Endothelial cell of hepatic sinusoid (primary cell): ENCODE measurements around the gene RALGAPA1.
"Not testable (repeated sequence)": the region's sequence is repeated elsewhere in the genome, so short reads cannot be mapped to it uniquely, and the experiment has no call there.

ENCODE experiments used
- in situ Hi-C: cut with HindIII; loops from 2 replicates; pipeline ENCODE4 v1.10.0; 2017; ENCODE audit warnings: low sequenced_read_pairs

Gene RALGAPA1

DNA sequence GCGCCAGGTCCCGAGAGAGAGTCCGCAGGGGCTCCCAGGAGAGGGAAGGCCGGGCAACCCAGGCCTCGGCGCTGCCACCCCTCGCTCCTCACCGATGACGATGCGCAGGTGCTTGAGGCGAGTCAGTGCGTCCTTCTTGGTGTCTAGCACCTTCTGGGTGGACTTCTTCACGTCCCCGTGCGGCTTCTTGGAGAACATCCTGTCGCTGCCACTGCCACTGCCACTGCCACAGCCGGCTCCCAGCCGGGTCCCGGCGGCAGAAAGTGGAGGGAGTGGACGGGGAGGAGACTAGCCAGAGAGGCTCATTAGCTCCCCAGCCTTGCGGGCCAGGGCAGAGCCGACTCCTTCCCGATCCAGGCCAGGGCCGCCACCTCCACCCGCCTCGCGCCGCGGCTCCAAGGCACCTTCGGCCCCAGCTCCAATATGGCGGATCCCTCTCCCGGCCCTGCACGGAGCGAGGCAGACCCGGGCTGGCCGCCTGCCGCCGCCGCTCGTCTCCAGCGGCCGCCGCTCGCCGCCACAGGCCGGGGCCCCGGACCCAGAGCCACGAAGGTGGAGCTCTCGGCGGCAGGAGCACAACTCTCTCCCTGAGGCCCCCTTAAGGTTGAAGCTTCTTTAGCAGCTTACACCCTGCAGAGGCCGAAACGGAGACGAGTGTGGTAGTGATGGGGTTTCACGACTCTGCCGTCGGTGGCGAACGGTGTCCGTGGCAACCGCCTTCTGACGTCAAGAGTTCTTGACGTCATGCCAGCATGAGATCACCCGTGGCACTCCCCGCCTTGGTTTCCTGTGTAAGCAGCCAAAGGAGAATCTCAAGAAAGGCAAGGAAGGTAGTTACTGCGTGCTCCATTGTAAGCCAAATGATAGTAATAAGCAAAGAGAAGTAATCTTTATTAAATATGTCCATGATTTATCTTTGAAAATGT lies at the start of gene RALGAPA1:
RALGAPA1 (minus strand) TSS at position 658 of the 926 bp plus-strand sequence; CDS start at position 198, 460 bp downstream.
- in situ Hi-C loops = not testable (repeated sequence)

DNA sequence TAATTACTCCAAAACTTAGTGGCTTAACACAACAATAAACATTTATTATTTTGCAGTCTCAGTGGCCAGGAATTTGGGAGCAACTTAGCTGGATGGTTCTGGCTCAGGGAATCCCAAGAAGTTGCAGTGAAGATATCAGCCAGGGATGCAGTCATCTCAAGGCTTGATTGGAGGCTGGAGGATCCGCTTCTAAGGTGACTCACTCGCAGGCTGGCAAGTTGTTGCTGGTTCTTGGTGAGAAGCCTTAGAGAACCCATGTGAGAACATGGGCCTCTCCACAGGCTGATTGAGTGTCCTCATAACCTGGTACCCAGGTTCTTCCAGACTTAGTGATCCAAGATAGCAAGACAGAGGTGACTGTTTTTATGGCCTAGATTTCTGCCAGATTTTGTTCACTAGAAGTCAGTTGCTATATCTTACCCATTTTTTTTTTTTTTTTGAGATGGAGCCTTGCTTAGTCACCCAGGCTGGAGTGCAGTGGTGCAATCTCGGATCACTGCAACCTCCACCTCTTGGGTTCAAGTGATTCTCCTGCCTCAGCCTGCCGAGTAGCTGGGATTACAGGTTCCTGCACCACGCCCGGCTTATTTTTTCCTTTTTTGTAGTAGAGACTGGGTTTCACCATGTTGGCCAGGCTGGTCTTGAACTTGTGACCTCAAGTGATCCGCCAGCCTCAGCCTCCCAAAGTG lies 49.6 kb upstream of the RALGAPA1 start:
- in situ Hi-C loops = no loop called here

DNA sequence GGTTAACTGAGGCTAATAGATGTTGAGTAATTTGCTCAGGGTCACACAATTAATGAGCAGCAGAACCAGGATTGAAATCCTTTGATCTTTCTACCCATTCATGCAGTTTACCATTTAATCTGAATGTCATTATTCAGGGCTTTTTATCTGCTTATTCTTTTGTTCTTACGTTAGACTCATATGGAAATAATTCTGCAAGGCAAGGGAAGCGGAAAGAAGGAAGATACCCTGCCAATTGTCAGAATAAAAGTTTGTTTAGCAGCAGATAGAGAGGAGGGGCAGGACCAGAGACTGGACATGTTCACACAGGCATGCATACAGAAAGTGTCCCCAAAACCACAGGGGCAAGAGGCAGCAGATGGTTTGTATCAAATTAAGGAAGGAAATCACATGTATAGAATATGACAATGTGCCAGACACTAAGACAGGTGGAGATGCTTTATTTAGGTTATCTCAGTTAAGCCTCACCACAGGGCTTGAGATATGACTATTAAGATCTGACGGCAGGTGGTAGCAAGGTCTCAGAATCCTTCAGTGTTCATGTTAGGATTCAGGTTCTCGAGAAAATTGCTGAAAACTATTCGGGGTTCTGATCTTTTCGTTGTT lies 46.9 kb upstream of the RALGAPA1 start:
- in situ Hi-C loops = no loop called here

- in situ Hi-C loops = no loop called here
Observed at GRCh38 chr14:35854696-35855270, 45.7 kb upstream of the RALGAPA1 start.

DNA sequence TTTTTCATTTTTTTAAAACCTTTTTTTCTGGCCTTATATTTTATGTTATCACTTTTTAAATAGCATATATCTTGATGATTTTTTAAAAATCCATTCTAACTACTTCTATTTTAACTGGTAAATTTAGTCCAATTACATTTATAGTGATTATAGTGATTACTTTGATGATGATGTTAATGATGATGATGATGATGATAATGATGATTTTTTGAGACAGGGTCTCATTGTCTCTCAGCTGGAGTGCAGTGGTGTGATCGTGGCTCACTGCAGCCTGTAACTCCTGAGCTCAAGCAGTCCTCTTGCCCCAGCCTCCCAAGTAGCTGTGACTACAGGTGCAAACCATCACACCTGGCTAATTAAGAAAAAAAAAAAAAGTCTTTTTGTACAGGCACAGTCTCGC lies 44.1 kb upstream of the RALGAPA1 start:
- in situ Hi-C loops = no loop called here

GRCh38 chr14:35851823-35852222 lies 42.7 kb upstream of the RALGAPA1 start:
- in situ Hi-C loops = no loop called here

- in situ Hi-C loops = no loop called here
Observed at GRCh38 chr14:35849122-35849521, 40.0 kb upstream of the RALGAPA1 start.

DNA sequence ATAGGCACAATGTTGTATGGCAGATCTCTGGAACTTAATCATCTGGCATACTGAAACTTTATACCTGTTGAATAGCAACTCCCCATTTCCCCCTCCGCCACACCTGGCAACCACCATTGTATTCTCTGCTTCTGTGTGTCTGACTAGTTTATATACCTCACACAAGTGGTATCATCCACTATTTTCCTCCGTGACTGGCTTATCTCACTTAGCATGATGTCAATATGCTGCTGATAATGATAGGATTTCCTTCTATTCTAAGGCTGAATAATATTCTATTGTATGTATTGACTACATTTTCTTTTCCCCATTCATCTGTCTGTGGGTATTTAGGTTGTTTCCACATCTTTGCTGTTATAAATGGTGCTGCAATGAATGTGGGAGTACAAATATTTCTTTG lies 38.5 kb upstream of the RALGAPA1 start:
- in situ Hi-C loops = no loop called here

DNA sequence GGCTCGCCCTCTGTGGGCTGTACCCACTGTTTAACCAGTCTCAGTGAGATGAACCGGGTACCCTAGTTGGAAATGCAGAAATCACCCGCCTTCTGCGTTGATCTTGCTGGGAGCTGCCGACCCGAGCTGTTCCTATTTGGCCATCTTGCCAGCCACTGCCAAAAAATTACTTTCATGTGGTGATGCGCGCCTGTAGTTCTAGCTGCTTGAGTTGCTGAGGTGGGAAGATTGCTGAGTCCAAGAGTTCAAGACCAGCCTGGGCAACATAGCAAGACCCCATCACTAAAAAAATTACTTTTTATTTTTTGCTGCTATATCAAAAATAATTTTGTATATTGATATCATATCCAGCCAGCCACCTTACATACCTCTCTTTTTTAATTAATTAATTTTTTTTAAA lies 35.4 kb upstream of the RALGAPA1 start:
- in situ Hi-C loops = no loop called here

DNA sequence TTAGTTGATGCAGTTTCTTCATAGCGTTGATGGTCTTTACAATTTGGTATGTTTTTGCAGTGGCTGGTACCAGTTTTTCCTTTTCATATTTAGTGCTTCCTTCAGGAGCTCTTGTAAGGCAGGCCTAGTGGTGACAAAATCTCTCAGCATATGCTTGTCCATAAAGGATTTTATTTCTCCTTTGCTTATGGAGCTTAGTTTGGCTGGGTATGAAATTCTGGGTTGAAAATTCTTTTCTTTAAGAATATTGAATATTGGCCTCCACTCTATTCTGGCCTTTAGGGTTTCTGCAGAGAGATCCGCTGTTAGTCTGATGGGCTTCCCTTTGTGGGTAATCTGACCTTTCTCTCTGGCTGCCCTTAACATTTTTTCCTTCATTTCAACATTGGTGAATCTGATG lies 33.1 kb upstream of the RALGAPA1 start:
- in situ Hi-C loops = not testable (repeated sequence)

- in situ Hi-C loops = not testable (repeated sequence)
Observed at GRCh38 chr14:35841704-35842103, 32.6 kb upstream of the RALGAPA1 start.

GRCh38 chr14:35835208-35835982 lies 26.3 kb upstream of the RALGAPA1 start:
- in situ Hi-C loops = no loop called here

GRCh38 chr14:35829449-35829848 lies 20.4 kb upstream of the RALGAPA1 start:
- in situ Hi-C loops = no loop called here

- in situ Hi-C loops = no loop called here
Observed at GRCh38 chr14:35827678-35828472, 18.8 kb upstream of the RALGAPA1 start.

DNA sequence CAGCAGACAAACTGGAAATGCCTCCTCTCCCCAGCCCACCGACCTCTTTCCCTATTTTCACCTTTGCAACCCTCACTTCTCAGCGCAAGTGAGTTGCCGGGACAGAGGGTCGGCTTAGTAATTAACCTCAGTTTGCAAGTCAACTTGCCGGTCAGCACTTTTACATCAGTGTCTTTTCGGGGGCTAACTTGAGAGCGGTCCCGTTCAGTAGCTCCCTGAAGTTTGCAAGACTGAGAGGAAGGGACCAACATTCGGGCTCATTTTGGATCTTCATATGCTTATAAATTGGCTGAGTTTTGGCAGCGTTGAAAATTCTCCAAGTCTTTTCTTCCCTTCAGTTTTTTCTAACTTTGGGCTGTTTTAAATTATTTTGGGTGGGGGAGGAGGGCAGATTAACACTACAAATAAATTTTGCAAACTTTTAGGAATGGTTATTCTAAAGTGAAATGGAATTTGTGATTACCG lies 17.9 kb upstream of the RALGAPA1 start:
- in situ Hi-C loops = no loop called here

GRCh38 chr14:35826218-35826951 lies 17.3 kb upstream of the RALGAPA1 start, which contains the start of gene BRMS1L:
Gene BRMS1L, plus strand, starts transcription at chr14:35826338. Its CDS starts 179 bp downstream, at chr14:35826517.
- in situ Hi-C loops = no loop called here

GRCh38 chr14:35825968-35826217 lies 16.8 kb upstream of the RALGAPA1 start:
- in situ Hi-C loops = no loop called here

GRCh38 chr14:35824446-35825165 lies 15.5 kb upstream of the RALGAPA1 start:
- in situ Hi-C loops = not testable (repeated sequence)
